ENCODE measurements around the gene PACRG.

GRCh38 chr6:163281634-163282033, 553.9 kb downstream of the PACRG start:
- TF ChIP-seq POU6F1 (CRISPR knock-in tag; IDR thresholded peaks at IDR 0.05; ENCODE audit: borderline replicate concordance, low read depth) (no peak), GLIS3 (CRISPR knock-in tag; IDR thresholded peaks at IDR 0.05) (no peak), ZNF565 (CRISPR knock-in tag; conservative IDR thresholded peaks at IDR 0.05; ENCODE audit: low read depth) (no peak), PATZ1 (CRISPR knock-in tag; IDR thresholded peaks at IDR 0.05; ENCODE audit: borderline replicate concordance) (no peak), CSDC2 (CRISPR knock-in tag; IDR thresholded peaks at IDR 0.05) (no peak), RARB (CRISPR knock-in tag; IDR thresholded peaks at IDR 0.05) (no peak)
